Right lung (tissue), 5 donors: ENCODE results near the gene PLK3. TPM values are rescaled to one million over a fixed set of nuclear protein-coding genes. Genes with fewer than 3 reads are reported as not detected.
"Not testable (repeated sequence)": the region's sequence is repeated elsewhere in the genome, so short reads cannot be mapped to it uniquely, and the experiment has no call there.

Source experiments
- DNase-seq, 2 donors: peaks; one replicate each; pipeline ENCODE4 v3.0.0-alpha.2; 2013
- polyA plus RNA-seq, 5 donors: library from polyadenylated mRNA; unstranded; fragments of 120-200 nt; gene quantifications; one replicate each; pipeline versions ENCODE4 v1.2.1 to v1.2.3, GENCODE V29; 2013; ENCODE audit warnings: inconsistent platforms in 1 of 5, low replicate concordance in 1 of 5; ENCODE audit not compliant: insufficient read length in 5 of 5, insufficient read depth in 1 of 5

The PLK3 gene
- polyA plus RNA-seq, 5 donors: 7.3 to 12.7 (median 10.8) TPM

GRCh38 chr1:44827197-44828002 lies 27.2 kb downstream of the PLK3 start:
- DNase-seq: no peak

DNA sequence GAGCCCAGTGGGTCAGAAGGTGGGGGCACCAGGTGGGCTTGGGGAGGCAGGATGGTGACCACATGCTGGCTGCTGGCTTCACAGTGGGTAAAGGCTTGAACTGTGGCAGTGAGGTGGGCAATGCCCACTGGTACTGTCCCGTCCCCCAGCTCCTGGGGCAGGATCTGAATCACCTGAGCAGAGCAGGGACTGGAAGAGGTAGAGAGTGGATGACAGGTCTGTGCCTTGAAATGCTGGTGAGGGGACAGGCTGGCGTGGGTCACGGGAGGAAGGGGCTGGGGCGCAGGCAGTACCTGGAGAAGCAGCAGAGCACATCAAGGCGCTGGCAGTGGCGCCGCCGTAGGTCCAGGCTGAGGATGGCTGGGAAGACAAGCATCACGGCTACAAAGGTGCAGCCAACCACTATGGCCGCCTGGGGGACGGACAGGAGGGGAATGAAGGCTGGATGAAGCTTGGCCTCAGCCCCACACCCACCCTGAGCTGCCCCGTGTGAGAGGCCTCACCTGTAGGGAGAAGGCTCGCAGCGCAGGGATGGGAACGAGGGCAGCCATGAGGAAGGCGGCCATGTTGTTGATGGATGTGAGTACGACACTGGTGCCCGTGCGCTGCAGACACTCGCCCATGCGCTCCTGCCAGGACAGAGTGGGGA lies 27.9 kb downstream of the PLK3 start:
- DNase-seq: no peak

- no peak for DNase-seq
Measured at GRCh38 chr1:44828841-44829440, 28.8 kb downstream of the PLK3 start.

DNA sequence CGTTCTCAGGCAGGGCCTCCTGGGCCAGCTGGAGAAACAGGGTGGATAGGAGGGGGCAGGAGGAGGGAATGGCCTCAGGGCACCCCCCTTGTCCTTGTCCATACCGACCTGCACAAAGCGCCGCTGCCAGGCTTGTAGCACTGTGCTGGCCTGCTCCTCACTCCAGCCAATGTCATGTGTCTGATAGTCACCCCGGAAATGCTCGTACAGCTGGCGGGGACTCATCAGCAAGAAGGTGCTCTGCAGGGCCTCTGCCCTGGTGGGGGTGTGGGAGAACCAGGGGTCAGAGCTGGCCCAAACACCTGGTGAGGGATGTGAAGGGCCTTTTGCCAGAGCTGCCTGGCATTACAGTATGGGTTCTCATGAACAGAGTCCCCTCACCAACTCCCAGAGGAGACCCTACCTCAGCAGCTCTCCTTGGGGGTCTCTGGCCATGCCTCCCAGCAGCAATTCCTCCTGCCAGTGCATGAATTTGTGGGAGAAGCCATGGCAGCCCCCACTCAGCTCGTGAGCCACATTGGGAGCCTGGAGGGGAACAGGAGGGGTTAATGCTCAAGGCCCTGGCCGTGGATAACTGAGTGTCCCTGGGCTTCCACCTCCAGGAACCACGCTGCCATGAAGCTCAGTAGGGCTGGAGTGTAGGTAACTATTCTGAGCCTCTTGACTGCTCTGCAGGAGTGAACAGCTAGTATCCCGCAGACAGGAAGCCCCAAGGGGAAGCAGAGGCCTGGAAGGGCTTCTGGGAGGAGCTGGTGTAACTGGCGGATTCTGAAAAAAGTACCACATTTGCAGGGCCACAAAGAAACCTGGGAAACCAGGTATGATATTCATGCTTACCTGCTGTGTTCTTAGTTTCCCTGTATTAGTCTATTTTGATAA lies 29.6 kb downstream of the PLK3 start:
- no peak for DNase-seq

DNA sequence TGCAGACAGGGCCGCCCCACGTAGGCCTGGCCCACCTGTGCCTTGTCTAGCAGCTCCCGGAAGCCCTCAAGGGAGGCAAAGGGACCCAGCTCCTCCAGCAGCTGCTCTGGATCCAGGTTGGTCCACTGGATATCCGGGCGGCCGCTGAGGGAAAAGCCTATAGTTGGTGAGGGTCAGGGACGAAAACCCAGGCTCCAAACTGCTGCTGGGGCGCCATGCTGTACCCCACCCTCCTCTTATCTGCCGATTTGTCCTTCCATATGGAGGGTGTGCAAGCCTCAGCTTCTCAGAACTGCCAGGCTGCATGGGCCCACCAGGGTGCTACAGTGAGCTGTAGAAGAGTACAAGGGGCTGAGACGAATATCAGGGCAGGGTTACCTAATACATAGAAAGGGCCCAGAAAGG lies 30.7 kb downstream of the PLK3 start:
- DNase-seq: no peak

DNA sequence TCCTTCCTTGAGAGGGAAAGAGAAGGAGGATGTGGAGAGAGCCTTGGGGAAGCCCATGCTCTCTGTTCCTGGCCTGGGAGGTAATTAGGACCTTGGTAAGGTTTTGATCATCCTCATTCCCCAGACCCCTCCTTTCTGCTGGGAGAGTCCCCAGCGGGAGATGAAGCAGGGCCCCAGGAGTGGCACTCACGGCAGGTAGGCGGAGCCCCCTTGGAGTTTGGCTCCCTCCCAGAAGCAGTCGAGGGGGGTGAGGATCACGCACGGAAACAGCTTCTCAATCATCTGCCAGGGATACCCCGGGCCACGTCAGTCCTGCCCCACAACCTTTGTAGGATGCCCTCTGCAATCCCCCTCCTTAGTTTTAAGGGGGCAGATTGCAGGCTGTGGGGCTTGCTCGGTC lies 31.3 kb downstream of the PLK3 start:
- DNase-seq: no peak

DNA sequence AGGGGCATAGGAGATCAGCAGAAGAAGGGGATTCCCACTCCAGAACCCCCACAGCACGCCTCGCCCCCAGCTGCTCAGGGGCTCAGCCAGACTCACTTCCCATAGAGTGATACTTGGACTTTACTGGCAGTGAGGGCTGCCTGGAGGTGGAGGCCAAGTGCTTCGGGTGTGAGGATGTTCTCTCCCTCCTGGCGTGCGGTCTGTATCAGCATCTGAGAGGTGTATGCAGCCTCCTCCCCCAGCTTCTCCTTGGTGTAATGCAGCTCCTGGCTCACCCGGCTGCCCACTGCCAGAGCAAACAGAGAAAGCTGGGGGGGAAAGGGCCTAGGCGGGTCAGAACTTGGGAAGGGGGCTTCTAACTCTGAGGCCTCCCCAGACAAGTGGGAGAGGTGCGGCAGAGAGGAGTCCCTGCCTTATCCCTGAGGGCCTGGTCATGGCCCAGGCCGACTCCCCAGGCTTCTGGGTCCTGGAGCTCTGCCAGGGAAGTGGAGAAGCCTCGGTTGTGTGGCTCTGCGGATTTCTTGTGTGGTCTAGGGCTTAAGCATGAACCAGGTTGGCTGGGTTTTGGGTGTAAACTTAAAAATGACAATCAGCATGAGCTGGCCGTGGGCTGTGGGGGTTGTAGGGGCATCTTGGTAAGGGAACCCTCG lies 32.0 kb downstream of the PLK3 start:
- no peak for DNase-seq

DNA sequence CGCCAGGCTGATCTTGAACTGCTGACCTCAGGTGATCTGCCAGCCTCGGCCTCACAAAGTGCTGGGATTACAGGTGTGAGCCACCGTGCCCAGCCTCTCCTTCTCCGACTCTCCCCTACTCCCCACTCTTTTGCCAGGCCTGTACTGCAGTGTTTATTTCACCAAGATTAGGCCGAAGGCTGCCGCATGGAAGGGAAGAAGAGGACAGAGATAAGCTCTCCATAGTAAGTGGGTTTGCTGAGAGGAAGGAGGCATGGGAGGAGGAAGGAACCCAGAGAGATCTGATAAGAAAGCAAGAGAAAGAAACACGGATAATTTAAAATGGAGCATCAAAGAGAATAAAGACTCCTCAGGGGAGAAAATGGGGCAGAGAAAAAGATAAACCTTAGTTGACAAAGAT lies 34.2 kb downstream of the PLK3 start:
- no peak for DNase-seq

GRCh38 chr1:44835738-44836675 lies 35.8 kb downstream of the PLK3 start:
- peak in 1 of 2 donors; percentile 74 for DNase-seq

- DNase-seq: not testable (repeated sequence)
Measured at GRCh38 chr1:44838294-44838693, 38.1 kb downstream of the PLK3 start.

- DNase-seq: no peak
Measured at GRCh38 chr1:44839576-44839975, 39.4 kb downstream of the PLK3 start.

DNA sequence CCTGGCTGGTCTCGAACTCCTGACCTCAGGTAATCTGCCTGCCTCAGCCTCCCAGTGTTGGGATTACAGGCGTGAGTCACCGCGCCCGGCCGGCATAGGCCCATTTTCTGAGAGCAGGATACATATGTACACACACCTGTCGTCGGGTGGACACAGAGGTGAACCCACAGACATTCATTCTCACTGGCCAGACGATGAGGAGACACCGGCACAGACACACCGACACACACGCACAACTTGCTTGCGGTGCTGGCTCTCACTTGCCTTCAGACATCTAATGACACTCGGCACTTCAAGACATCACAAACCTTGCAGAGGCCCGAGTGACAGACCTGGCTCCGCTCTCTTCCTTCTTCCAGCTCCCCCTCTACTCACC lies 42.3 kb downstream of the PLK3 start:
- DNase-seq: no peak

DNA sequence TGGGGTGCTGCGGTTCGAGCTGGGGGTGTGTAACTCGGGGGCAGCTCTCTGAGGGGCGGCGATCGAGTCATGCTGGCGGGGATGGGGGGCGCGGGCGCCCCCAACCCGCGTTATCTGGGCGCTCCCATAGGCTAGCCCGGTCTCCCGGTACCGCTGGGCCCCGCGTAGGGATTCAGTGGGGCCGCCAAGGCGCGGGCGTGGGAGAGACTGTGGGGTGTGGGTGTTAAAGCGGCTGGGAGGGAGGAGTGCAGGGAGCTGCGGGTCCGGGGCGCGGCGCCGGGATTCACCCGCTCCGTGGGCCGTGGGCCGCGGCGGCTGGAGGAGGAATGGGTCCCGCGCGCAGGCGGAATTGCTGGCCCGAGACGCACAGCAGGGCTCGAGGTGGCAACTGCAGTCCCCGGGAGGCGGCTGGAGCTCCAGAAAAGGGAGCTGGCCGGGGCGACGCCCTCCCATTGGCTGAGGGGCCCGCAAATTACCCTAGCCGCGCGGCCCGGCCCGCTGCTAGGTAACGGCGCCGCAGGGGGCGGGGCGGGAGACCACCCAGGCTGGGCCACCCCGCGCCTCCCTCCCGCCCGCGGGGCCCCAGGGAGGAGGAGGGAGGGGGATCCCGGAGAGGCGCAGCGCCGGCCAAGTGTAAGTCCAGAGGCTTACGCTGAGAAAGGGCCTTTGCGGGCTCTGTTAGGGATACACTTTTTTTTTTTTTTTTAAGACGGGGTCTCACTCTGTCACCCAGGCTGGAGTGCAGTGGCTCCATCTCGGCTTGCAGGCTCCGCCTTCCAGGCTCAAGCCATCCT lies 42.9 kb downstream of the PLK3 start, which contains the start of gene PTCH2:
TSS of gene PTCH2 (minus strand) at position 392 of the 794 bp plus-strand sequence. CDS start at position 71, 321 bp downstream.
- peak; percentile 90 to 91 for DNase-seq

DNA sequence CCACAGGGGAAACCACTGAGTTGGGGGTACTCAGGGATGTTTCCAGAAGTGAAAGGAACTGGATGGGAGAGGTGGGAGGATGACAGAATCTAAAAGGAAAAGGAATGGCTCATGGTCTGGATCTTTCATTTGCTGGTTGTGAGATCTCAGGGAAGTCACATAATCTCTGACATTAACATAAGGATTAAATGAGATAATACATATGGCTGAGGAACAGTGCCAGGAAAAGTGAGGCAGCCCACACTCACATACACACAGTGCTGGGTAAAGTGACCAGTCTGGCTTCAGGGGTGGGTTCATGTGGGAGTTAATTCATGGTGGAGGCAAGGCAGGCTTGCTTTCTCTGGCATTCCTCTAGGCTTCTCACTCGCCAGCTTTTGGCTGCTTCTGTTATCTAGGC lies 46.8 kb downstream of the PLK3 start:
- DNase-seq: no peak

DNA sequence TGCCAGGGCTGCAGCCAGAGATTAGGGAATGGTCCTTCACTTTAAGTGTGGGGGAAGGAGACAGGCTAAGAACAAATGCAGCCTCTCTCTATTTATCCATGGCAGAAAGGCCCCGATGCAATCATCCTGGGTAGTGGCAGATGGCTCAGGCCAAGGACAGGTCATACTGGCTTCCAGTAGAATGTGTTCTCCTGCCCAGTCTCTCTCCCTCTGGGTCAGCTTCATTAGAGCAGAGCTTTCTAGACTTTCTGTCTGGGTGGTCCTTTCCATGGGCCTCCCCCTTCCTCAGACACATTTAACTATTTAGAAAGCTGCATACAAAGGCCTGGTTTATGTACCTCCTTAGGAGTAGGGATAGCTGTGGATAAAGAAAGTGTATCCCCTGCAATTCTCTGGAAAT lies 47.7 kb downstream of the PLK3 start:
- no peak for DNase-seq

DNA sequence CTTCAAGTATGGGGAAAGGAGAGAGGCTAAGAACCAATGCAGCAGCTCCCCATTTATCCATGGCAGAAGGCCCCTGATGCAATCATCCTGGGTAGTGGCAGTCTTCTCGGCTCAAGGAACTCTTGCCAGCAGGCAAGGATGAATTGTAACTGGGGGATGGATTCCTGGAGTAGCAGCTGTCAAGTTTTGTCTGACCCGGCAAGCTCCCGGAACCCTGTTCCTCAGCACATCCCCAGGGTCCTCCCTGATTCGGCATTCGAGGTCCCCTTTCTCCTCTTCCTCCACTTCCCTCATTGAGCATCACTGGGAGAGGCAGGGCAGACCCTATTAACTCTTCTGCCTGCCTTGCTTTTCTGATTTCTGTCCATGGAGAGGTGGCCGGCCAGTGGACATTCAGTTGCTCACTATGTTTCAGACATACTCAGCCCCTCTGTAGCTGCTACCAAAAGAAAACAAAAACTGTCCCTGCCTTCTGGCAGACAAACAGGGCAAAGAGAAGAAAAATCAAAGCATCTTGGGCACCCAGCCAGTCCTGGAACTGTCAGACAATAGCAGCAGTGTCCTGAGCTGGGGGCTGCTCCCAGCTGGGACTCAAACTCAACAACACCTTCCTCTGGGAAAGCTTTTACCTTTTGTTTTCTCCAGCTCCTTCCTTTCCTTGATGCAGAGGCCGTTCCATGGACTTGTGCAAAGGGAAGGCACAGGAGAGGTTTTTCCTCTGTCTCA lies 48.4 kb downstream of the PLK3 start:
- DNase-seq: no peak

- DNase-seq: no peak
Measured at GRCh38 chr1:44849575-44850132, 49.5 kb downstream of the PLK3 start.

DNA sequence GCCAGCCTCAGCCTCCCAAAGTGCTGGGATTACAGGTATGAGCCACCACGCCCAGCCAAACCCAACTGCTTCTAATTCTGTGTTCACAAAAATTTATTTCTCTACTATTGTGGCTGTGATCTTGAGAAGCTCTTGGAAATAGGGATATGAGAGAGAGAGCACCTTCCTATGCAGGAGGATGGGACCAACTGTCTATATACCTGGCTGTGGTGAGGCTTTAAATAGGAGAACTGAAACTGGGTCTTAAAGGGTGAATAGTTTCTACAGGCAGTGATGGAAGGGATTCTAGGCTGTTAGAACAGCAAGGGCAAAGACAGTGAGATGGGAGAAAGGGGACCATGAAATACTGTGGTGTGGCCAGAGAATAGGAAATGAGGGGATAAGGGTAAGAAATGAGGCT lies 51.1 kb downstream of the PLK3 start:
- DNase-seq: no peak
